Neural cell (in vitro differentiated cells): ENCODE data around the gene PLEKHN1. TPM values are rescaled to one million over a fixed set of nuclear protein-coding genes. Genes with fewer than 3 reads are reported as not detected.
"Not testable (repeated sequence)": the region's sequence is repeated elsewhere in the genome, so short reads cannot be mapped to it uniquely, and the experiment has no call there.

Source experiments
- H2AFZ ChIP-seq: fragments of 200-600, 300-800 bp; sonication (generic), shearing (Covaris generic); 2 replicates; pipeline ENCODE4 v1.6.0; 2014; ENCODE audit warnings: low read depth, mild to moderate bottlenecking, antibody characterized with exemption, low read length, moderate library complexity
- H3F3A ChIP-seq: fragments of 200-600 bp; shearing (Covaris generic); 2 replicates; pipeline ENCODE4 v1.6.1; 2016; ENCODE audit warnings: mild to moderate bottlenecking, moderate library complexity, mixed read lengths, antibody characterized with exemption, low read length; ENCODE audit not compliant: insufficient read depth, poor library complexity, severe bottlenecking
- H3K27ac ChIP-seq: fragments of 200-600, 300-800 bp; sonication (generic), shearing (Covaris generic); 2 replicates; pipeline ENCODE4 v1.5.1; 2014; ENCODE audit warnings: mild to moderate bottlenecking, low read length, moderate library complexity
- H3K27me3 ChIP-seq: fragments of 300-800, 200-600 bp; sonication (generic), shearing (Covaris generic); 2 replicates; pipeline ENCODE4 v1.6.0; 2014; ENCODE audit warnings: mild to moderate bottlenecking, low read depth, low read length, moderate library complexity; ENCODE audit not compliant: insufficient read depth
- H3K36me3 ChIP-seq: fragments of 300-800, 200-600 bp; sonication (generic), shearing (Covaris generic); 2 replicates; pipeline ENCODE4 v1.5.1; 2014; ENCODE audit warnings: mild to moderate bottlenecking, antibody characterized with exemption, low read length, moderate library complexity; ENCODE audit not compliant: insufficient read depth
- H3K4me2 ChIP-seq: fragments of 300-800, 200-600 bp; sonication (generic), shearing (Covaris generic); 2 replicates; pipeline ENCODE4 v1.6.0; 2014; ENCODE audit warnings: mild to moderate bottlenecking, low read length
- H3K4me3 ChIP-seq: fragments of 300-800, 200-600 bp; sonication (generic), shearing (Covaris generic); 2 replicates; pipeline ENCODE4 v1.5.1; 2014; ENCODE audit warnings: mild to moderate bottlenecking, low read length, moderate library complexity
- H3K79me2 ChIP-seq: fragments of 200-600 bp; shearing (Covaris generic); replicated peaks from 2 replicates; pipeline ENCODE4 v1.6.0; 2014; ENCODE audit warnings: mild to moderate bottlenecking, low read length, moderate library complexity; ENCODE audit not compliant: insufficient read depth
- H3K9ac ChIP-seq: fragments of 300-800, 200-600 bp; sonication (generic), shearing (Covaris generic); 2 replicates; pipeline ENCODE4 v1.6.1; 2016; ENCODE audit warnings: mild to moderate bottlenecking, low read length, mixed read lengths
- H3K9me2 ChIP-seq: fragments of 200-600 bp; shearing (Covaris generic); 2 replicates; pipeline ENCODE4 v1.6.1; 2016; ENCODE audit warnings: mild to moderate bottlenecking, low read length, mixed read lengths; ENCODE audit not compliant: insufficient read depth
- H3K9me3 ChIP-seq: fragments of 200-600, 300-800 bp; sonication (generic), shearing (Covaris generic); 2 replicates; pipeline ENCODE4 v1.6.1; 2016; ENCODE audit warnings: mild to moderate bottlenecking, mixed run types, low read length, moderate library complexity, mixed read lengths
- H4K20me1 ChIP-seq: fragments of 200-600 bp; shearing (Covaris generic); 2 replicates; pipeline ENCODE4 v1.6.1; 2016; ENCODE audit warnings: mild to moderate bottlenecking, mixed run types; ENCODE audit not compliant: insufficient read depth
- CTCF ChIP-seq: fragments of 450-650 bp; IDR thresholded peaks from 2 replicates; pipeline ENCODE4 v1.5.1; 2014; ENCODE audit warnings: antibody characterized with exemption, mild to moderate bottlenecking, moderate library complexity; ENCODE audit not compliant: poor library complexity, severe bottlenecking
- EP300 ChIP-seq: fragments of 450-650 bp; conservative IDR thresholded peaks from 2 replicates; pipeline ENCODE4 v1.6.1; 2014; ENCODE audit warnings: antibody characterized with exemption, mild to moderate bottlenecking, moderate library complexity; ENCODE audit not compliant: poor library complexity, severe bottlenecking
- EZH2 ChIP-seq: fragments of 200-600, 300-800 bp; shearing (Covaris generic), sonication (generic); IDR thresholded peaks from 2 replicates; pipeline ENCODE4 v1.6.1; 2014; ENCODE audit warnings: antibody characterized with exemption, low read length, borderline replicate concordance, mild to moderate bottlenecking; ENCODE audit not compliant: insufficient read depth, poor library complexity, severe bottlenecking
- MXI1 ChIP-seq: fragments of 450-650 bp; conservative IDR thresholded peaks from 2 replicates; pipeline ENCODE4 v1.6.1; 2014; ENCODE audit warnings: antibody characterized with exemption, mild to moderate bottlenecking; ENCODE audit not compliant: poor library complexity, severe bottlenecking
- POLR2AphosphoS5 ChIP-seq: IDR thresholded peaks from 2 replicates; pipeline ENCODE4 v1.6.1; 2012
- RAD21 ChIP-seq: fragments of 450-650 bp; conservative IDR thresholded peaks from 2 replicates; pipeline ENCODE4 v1.6.1; 2014; ENCODE audit warnings: antibody characterized with exemption, mild to moderate bottlenecking, moderate library complexity
- REST ChIP-seq: IDR thresholded peaks from 2 replicates; pipeline ENCODE4 v1.6.1; 2012; ENCODE audit warnings: borderline replicate concordance
- SMC3 ChIP-seq: fragments of 450-650 bp; conservative IDR thresholded peaks from 2 replicates; pipeline ENCODE4 v1.6.1; 2014; ENCODE audit warnings: antibody characterized with exemption, mild to moderate bottlenecking, moderate library complexity; ENCODE audit not compliant: poor library complexity
- TAF1 ChIP-seq: IDR thresholded peaks from 2 replicates; pipeline ENCODE4 v1.6.1; 2012; ENCODE audit warnings: low read depth
- polyA plus RNA-seq: library from polyadenylated mRNA; depleted of rRNA; stranded (reverse); fragments of >200 nt; gene quantifications from 2 replicates; pipeline ENCODE4 v1.2.3, GENCODE V29; 2014

Gene PLEKHN1
- polyA plus RNA-seq, 1 donor from 2014 or later: 1.1 TPM

- Histone ChIP-seq H3K9me3 (no peaks in the 10 kb centered on the region), H4K20me1 (no peaks in the 10 kb centered on the region), H3K27me3 (peaks cover 4% of the 10 kb centered on the region), H3K4me2 (no peak overlapping the region), H3K4me3 (no peak overlapping the region), H2AFZ (no peak overlapping the region), H3F3A (no peaks in the 10 kb centered on the region), H3K9ac (no peak overlapping the region), H3K9me2 (no peaks in the 10 kb centered on the region), H3K36me3 (no peaks in the 10 kb centered on the region), H3K79me2 (no peaks in the 10 kb centered on the region), H3K27ac (no peak overlapping the region)
- TF ChIP-seq RAD21: no peak
These were observed 45.2 kb downstream of the PLEKHN1 start for GRCh38 chr1:1011396-1011949.

GRCh38 chr1:1012736-1013104 lies 46.4 kb downstream of the PLEKHN1 start:
- not testable (repeated sequence) for H3K9me3 ChIP-seq

GRCh38 chr1:1013105-1013921 lies 47.0 kb downstream of the PLEKHN1 start, which contains the start of gene ISG15:
TSS of gene ISG15 (plus strand) at chr1:1013497. CDS start at chr1:1013574, 77 bp downstream.
- Histone ChIP-seq H3K9me2 (no peaks in the 10 kb centered on the region), H3K4me2 (no peak within 1 kb of the TSS), H3K9me3 (no peaks in the 10 kb centered on the region), H3K27ac (no peak within 1 kb of the TSS), H3K9ac (no peak within 1 kb of the TSS), H3K27me3 (peaks cover 4% of the 10 kb centered on the region), H3F3A (no peaks in the 10 kb centered on the region), H4K20me1 (no peaks in the 10 kb centered on the region), H3K36me3 (no peaks in the 10 kb centered on the region), H3K4me3 (peak within 1 kb of the TSS; percentile 28), H2AFZ (no peak within 1 kb of the TSS), H3K79me2 (no peaks in the 10 kb centered on the region)
- TF ChIP-seq RAD21 (no peak), REST (no peak), CTCF (no peak), EZH2 (no peak), MXI1 (no peak), POLR2AphosphoS5 (no peak), TAF1 (no peak), EP300 (no peak), SMC3 (no peak)

More at GRCh38 chr1:1012736-1013104, 46.4 kb downstream of the PLEKHN1 start:
- not testable (repeated sequence) for H3K4me2 ChIP-seq, H3K9ac ChIP-seq, H3K79me2 ChIP-seq, H2AFZ ChIP-seq, H4K20me1 ChIP-seq, H3K36me3 ChIP-seq, H3K27ac ChIP-seq, H3F3A ChIP-seq, H3K27me3 ChIP-seq, H3K9me2 ChIP-seq, H3K4me3 ChIP-seq
